ENCODE data around the gene FGFRL1. TPM values are rescaled to one million over a fixed set of nuclear protein-coding genes. Genes with fewer than 3 reads are reported as not detected.
"Not testable (repeated sequence)": the region's sequence is repeated elsewhere in the genome, so short reads cannot be mapped to it uniquely, and the experiment has no call there.

Gene FGFRL1
- polyA plus RNA-seq, 1 experiment: 21.2 TPM

DNA sequence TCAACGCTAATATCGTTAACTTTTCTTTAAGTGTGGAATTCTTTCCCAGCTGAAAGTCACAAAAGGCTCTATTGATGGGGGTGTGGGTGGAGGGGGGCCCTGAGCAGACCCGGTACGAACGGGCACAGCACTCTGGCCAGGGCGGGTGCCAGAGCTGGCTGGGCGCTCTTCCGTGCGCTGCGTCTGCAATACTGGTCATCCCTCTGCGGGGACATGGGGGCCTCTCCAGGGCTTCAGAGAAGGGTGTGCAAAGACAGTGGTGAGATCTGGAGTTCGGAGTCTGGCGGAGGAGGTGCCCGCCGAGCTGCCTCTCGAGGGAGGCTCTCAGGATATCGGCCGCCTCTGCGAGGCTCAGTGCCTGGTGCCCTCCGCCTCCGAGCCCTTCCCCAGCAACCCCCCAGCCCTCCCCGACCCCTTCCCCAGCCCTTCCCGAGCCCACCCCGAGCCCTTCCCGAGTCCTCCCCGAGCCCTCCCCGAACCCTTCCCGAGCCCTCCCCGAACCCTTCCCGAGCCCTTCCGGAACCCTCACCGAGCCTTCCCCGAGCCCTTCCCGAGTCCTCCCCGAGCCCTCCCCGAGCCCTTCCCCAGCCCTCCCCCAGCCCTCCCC is 34.3 kb downstream of the FGFRL1 start:
- no peak overlapping the region for H3K4me3 ChIP-seq (ENCODE audit: low read depth, low read length)
- H3K27me3 ChIP-seq (ENCODE audit: control insufficient read depth, insufficient read depth, low read length): peaks cover 1% of the 10 kb centered on the region; the same call in 1 of the 2 replicates
- ChIA-PET CTCF (no interaction called here), POLR2A (no interaction called here)
- TF ChIP-seq, protein P1, sequence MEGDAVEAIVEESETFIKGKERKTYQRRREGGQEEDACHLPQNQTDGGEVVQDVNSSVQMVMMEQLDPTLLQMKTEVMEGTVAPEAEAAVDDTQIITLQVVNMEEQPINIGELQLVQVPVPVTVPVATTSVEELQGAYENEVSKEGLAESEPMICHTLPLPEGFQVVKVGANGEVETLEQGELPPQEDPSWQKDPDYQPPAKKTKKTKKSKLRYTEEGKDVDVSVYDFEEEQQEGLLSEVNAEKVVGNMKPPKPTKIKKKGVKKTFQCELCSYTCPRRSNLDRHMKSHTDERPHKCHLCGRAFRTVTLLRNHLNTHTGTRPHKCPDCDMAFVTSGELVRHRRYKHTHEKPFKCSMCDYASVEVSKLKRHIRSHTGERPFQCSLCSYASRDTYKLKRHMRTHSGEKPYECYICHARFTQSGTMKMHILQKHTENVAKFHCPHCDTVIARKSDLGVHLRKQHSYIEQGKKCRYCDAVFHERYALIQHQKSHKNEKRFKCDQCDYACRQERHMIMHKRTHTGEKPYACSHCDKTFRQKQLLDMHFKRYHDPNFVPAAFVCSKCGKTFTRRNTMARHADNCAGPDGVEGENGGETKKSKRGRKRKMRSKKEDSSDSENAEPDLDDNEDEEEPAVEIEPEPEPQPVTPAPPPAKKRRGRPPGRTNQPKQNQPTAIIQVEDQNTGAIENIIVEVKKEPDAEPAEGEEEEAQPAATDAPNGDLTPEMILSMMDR (IDR thresholded peaks at IDR 0.05; ENCODE audit: insufficient read depth, low read depth, low read length): no peak
- no peak for DNase-seq (ENCODE audit: low read depth)
- H3K36me3 ChIP-seq (ENCODE audit: control insufficient read depth, insufficient read depth, low read length): no peaks in the 10 kb centered on the region

DNA sequence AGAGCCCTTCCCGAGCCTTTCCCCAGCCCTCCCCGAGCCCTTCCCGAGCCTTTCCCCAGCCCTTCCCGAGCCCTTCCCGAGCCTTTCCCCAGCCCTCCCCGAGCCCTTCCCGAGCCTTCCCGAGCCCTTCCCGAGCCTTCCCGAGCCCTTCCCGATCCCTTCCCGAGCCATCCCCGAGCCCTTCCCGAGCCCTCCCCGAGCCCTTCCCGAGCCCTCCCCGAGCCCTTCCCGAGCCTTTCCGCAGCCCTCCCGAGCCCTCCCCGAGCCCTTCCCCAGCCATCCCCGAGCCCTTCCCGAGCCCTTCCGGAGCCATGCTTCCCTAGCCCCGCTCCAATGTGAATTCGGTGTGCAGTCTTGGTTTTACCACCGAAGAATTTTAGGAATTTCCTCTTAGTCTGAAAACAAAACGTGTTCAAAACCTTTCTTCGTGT is 35.2 kb downstream of the FGFRL1 start:
- H3K4me3 ChIP-seq (ENCODE audit: low read depth, low read length): peak overlapping the region; percentile 14; the same call in 1 of the 2 replicates
- POLR2A ChIA-PET: not testable (repeated sequence)

DNA sequence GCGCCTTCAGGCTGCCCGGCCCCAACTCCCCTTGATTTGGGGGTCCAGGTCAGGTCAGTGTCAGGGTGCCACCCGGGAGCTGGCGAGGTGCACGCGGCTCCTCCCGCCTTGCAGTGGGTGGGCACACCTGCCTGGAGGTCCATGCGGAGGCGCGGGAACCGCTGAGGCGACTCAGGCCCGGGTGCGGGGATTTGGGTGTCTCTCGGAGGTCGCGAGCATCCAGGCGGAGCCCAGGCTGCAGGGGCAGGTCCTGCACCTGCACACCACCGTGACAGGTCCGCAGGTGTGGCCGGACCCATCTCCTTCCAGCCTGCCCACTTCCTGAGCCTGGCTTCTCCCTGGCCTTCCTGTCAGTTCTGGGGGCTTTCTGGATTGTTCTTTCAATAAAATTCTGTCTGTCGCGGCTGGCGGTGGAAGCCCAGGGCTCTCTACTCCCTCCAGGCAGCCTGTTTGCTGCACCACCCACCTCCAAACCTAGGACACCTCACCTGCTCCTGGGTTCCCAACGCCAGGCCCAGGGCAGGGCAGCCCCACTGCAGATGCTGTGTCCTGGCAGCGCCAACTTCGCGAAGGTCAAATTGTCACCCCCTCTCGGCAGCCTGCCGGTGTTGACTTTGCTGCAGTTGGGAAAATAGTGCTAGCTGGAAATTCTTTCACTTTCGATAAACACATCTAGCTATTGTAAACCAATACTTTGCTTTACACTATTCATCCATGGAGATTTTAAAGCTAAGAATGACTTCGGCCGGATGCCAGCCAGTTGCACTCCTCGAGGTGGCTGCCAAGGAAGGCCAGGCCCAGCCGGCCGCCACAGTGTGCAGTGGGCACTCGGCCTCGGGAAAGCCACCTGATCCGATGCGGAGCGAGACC is 35.9 kb downstream of the FGFRL1 start:
- no peak for DNase-seq (ENCODE audit: low read depth)
- TF ChIP-seq, protein P1 (IDR thresholded peaks at IDR 0.05; ENCODE audit: insufficient read depth, low read depth, low read length): no peak
- CTCF ChIA-PET: no interaction called here
- POLR2A ChIA-PET: no interaction called here
- Histone ChIP-seq H3K36me3 (ENCODE audit: control insufficient read depth, insufficient read depth, low read length) (no peaks in the 10 kb centered on the region), H3K4me3 (ENCODE audit: low read depth, low read length) (peak overlapping the region; percentile 14; the same call in 1 of the 2 replicates), H3K27me3 (ENCODE audit: control insufficient read depth, insufficient read depth, low read length) (peaks cover 4% of the 10 kb centered on the region)

More for the DNA sequence above, 35.2 kb downstream of the FGFRL1 start:
- H3K27me3 ChIP-seq (ENCODE audit: control insufficient read depth, insufficient read depth, low read length); DNase-seq (ENCODE audit: low read depth); H3K36me3 ChIP-seq (ENCODE audit: control insufficient read depth, insufficient read depth, low read length); CTCF ChIA-PET: not testable (repeated sequence)

DNA sequence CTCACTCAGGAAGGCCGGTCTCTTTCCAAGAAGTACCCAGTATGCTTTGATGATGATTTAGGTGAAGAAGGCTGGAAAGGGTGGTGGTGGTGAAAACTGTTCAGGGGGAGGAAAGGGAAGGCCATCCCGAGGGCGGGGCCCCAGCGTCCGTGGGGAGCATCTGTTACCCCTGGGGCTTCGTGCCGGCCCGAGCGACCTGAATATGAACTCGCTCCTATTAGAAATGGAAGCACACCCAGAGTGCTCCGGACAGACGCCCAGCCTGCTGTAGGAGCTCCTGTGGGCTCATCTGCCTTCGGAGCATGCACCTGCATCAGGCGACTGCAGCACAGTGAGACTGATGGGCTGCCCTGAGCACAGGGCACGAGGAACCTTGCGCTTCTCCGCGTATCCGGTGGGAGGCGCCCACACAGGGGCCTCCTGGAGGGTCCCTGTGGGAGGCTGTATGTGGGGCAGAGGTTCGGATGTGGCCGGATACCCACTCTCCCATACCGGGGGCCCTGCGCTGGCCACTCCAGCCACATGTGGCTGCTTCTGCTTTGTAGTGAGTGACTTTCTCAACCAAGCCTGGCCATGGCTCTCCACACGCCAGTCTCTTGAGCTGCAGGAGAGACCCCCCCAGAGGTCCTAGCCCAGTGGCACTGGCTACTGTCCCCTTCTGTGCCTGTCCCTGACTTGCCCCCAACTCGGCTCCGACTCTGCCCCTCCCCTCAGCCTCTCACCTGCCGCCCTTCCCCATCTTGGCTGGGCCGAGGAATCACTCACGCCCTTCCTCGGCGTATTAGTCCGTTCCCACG is 36.7 kb downstream of the FGFRL1 start:
- TF ChIP-seq, protein P1 (IDR thresholded peaks at IDR 0.05; ENCODE audit: insufficient read depth, low read depth, low read length): no peak
- DNase-seq (ENCODE audit: low read depth): no peak
- H3K27me3 ChIP-seq (ENCODE audit: control insufficient read depth, insufficient read depth, low read length): peaks cover 4% of the 10 kb centered on the region
- no peaks in the 10 kb centered on the region for H3K36me3 ChIP-seq (ENCODE audit: control insufficient read depth, insufficient read depth, low read length)
- no peak overlapping the region for H3K4me3 ChIP-seq (ENCODE audit: low read depth, low read length)
- ChIA-PET CTCF (no interaction called here), POLR2A (no interaction called here)

DNA sequence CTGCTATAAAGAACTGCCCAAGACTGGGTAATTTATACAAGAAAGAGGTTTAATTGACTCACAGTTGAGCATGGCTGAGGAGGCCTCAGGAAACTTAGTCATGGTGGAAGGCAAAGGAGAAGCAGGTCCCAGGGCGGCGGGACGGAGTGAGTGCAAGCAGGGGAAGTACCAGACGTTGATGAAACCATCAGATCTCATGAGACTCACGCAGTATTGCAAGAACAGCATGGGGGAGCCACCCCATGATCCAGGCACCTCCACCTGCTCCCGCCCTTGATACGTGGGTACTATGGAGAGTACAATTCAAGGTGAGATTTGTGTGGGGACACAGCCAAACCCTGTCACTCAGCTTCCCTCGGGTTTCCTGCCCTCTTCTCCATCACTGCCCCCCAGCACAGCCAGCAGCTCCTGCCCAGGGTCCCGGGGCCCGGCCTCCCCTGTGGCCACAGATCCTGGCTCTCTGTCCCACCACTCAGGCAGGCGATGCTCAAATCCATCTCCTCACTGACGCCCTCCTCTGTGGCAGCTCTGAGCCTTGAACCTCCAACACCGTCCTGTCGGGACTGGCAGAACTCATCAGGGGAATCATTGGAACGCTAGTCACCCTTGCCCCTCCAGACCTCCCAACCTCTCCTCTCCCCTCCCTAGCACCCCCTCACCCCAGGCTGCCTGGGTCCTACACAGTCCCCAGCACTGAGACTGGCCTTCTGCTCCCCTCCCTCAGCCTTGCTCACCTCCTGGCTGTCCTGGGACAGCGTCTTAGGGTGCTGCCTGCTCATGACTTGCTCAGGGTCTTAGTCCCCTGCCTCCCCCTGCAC is 37.6 kb downstream of the FGFRL1 start:
- Histone ChIP-seq H3K36me3 (ENCODE audit: control insufficient read depth, insufficient read depth, low read length) (no peaks in the 10 kb centered on the region), H3K27me3 (ENCODE audit: control insufficient read depth, insufficient read depth, low read length) (peaks cover 8% of the 10 kb centered on the region), H3K4me3 (ENCODE audit: low read depth, low read length) (no peak overlapping the region)
- DNase-seq (ENCODE audit: low read depth): no peak
- CTCF ChIA-PET: no interaction called here
- TF ChIP-seq, protein P1 (IDR thresholded peaks at IDR 0.05; ENCODE audit: insufficient read depth, low read depth, low read length): no peak
- POLR2A ChIA-PET: no interaction called here
